Liver (tissue), 9 donors: ENCODE results near the gene RAD51. TPM values are rescaled to one million over a fixed set of nuclear protein-coding genes. Genes with fewer than 3 reads are reported as not detected.

Experiments
- DNase-seq: peaks from one replicate; pipeline ENCODE4 v3.0.0-alpha.2; 2017; ENCODE audit warnings: low spot score
- H3K27ac ChIP-seq, 2 donors: one replicate each; pipeline ENCODE4 v1.7.0; 2013; ENCODE audit warnings: inconsistent platforms in 2 of 2, low read length in 2 of 2, control low read depth in 1 of 2, low read depth in 1 of 2, mild to moderate bottlenecking in 1 of 2
- H3K27me3 ChIP-seq, 4 donors: one replicate each; pipeline versions ENCODE4 v1.6.1 to v1.7.0; 2013; ENCODE audit warnings: low read length in 3 of 4, inconsistent platforms in 1 of 4, mild to moderate bottlenecking in 1 of 4, moderate library complexity in 1 of 4; ENCODE audit not compliant: control insufficient read depth in 4 of 4, insufficient read depth in 4 of 4
- H3K36me3 ChIP-seq, 4 donors: one replicate each; pipeline versions ENCODE4 v1.6.1 to v1.7.0; 2013; ENCODE audit warnings: low read length in 3 of 4, mild to moderate bottlenecking in 3 of 4, low read depth in 1 of 4, moderate library complexity in 1 of 4; ENCODE audit not compliant: control insufficient read depth in 4 of 4, insufficient read depth in 3 of 4
- H3K4me1 ChIP-seq, 4 donors: one replicate each; pipeline versions ENCODE4 v1.6.1 to v1.7.0; 2013; ENCODE audit warnings: low read length in 3 of 4, mild to moderate bottlenecking in 3 of 4, moderate library complexity in 1 of 4; ENCODE audit not compliant: control insufficient read depth in 4 of 4, insufficient read depth in 4 of 4
- H3K4me3 ChIP-seq, 3 donors: one replicate each; pipeline versions ENCODE4 v1.6.1 to v1.7.0; 2013; ENCODE audit warnings: low read length in 3 of 3, control low read depth in 1 of 3, low read depth in 1 of 3, mild to moderate bottlenecking in 1 of 3
- H3K9ac ChIP-seq, 2 donors: one replicate each; pipeline ENCODE4 v1.7.0; 2013; ENCODE audit warnings: low read length in 2 of 2, mild to moderate bottlenecking in 2 of 2, moderate library complexity in 2 of 2, control low read depth in 1 of 2, low read depth in 1 of 2
- H3K9me3 ChIP-seq, 4 donors: one replicate each; pipeline versions ENCODE4 v1.6.1 to v1.7.0; 2013; ENCODE audit warnings: low read length in 3 of 4; ENCODE audit not compliant: control insufficient read depth in 4 of 4
- FOXA1 ChIP-seq: IDR thresholded peaks from 2 replicates; pipeline ENCODE4 v1.6.1; 2016; ENCODE audit warnings: antibody characterized with exemption
- FOXA2 ChIP-seq: IDR thresholded peaks from 2 replicates; pipeline ENCODE4 v1.6.1; 2016; ENCODE audit warnings: antibody characterized with exemption
- GABPA ChIP-seq, 2 donors: IDR thresholded peaks in 1 of 2; conservative IDR thresholded peaks in 1 of 2; 2 replicates each; pipeline ENCODE4 v1.6.1; 2016; ENCODE audit warnings: antibody characterized with exemption in 2 of 2, mild to moderate bottlenecking in 1 of 2, moderate library complexity in 1 of 2
- HNF4A ChIP-seq, 2 donors: conservative IDR thresholded peaks; 2 replicates each; pipeline ENCODE4 v1.6.1; 2016; ENCODE audit warnings: antibody characterized with exemption in 2 of 2, mild to moderate bottlenecking in 2 of 2
- JUND ChIP-seq, 2 donors: IDR thresholded peaks; 2 replicates each; pipeline ENCODE4 v1.6.1; 2016; ENCODE audit warnings: antibody characterized with exemption in 2 of 2
- NR2F2 ChIP-seq: IDR thresholded peaks from 2 replicates; pipeline ENCODE4 v1.6.1; 2016; ENCODE audit warnings: antibody characterized with exemption
- RAD21 ChIP-seq, 2 donors: IDR thresholded peaks; 2 replicates each; pipeline ENCODE4 v1.6.1; 2016; ENCODE audit warnings: antibody characterized with exemption in 2 of 2, mild to moderate bottlenecking in 2 of 2
- RXRA ChIP-seq, 2 donors: IDR thresholded peaks; 2 replicates each; pipeline ENCODE4 v1.6.1; 2017 to 2018; ENCODE audit warnings: antibody characterized with exemption in 2 of 2, mild to moderate bottlenecking in 1 of 2
- SP1 ChIP-seq: IDR thresholded peaks from 2 replicates; pipeline ENCODE4 v1.6.1; 2018; ENCODE audit warnings: antibody characterized with exemption, mild to moderate bottlenecking
- TAF1 ChIP-seq: conservative IDR thresholded peaks from 2 replicates; pipeline ENCODE4 v1.6.1; 2016; ENCODE audit warnings: antibody characterized with exemption, mild to moderate bottlenecking
- YY1 ChIP-seq: IDR thresholded peaks from 2 replicates; pipeline ENCODE4 v1.6.1; 2016; ENCODE audit warnings: antibody characterized with exemption, mild to moderate bottlenecking
- WGBS: extraction: QIAGEN DNeasy Blood & Tissue Kit; methylation state at CpG from one replicate; pipeline ENCODE4 v1.1.7; 2013; 5-methylcytosine and 5-hydroxymethylcytosine counted together
- polyA plus RNA-seq, 2 donors: library from polyadenylated mRNA; stranded (reverse) in 1 of 2; unstranded in 1 of 2; fragments of 200-250 nt in 1 of 2; fragments of >200 nt in 1 of 2; fragmentation: Nextera tagmentation in 1 of 2; extraction: Ambion mirVana in 1 of 2; gene quantifications; one replicate each; pipeline versions ENCODE4 v1.2.1 to v1.2.3, GENCODE V29; 2013 to 2015
- total RNA-seq, 2 donors: library from RNA; depleted of rRNA; stranded (reverse); fragments of >200 nt; gene quantifications; one replicate each; pipeline ENCODE4 v1.2.3, GENCODE V29; 2014
- TF ChIP-seq, protein P1 (sequence below): IDR thresholded peaks from 2 replicates; pipeline ENCODE4 v1.6.1; 2016; ENCODE audit warnings: antibody characterized with exemption
- TF ChIP-seq, protein P2 (sequence below): IDR thresholded peaks from 2 replicates; pipeline ENCODE4 v1.6.1; 2016; ENCODE audit warnings: antibody characterized with exemption, mild to moderate bottlenecking
- TF ChIP-seq, protein P3 (sequence below): IDR thresholded peaks from 2 replicates; pipeline ENCODE4 v1.6.1; 2016; ENCODE audit warnings: antibody characterized with exemption
- TF ChIP-seq, protein P4 (sequence below): fragments of 150-350 bp; IDR thresholded peaks from 2 replicates; pipeline ENCODE4 v1.5.1; 2017; ENCODE audit warnings: improper control_type of control experiment, low read depth, low read length; ENCODE audit not compliant: missing input control
- donor health status: healthy.
- donor health status: healthy.
- donor health status: healthy.
- donor health status: healthy.
- donor health status: healthy.

The RAD51 gene
- total and polyA plus RNA-seq, 4 donors, result 0.25 to 11.3 (median 0.69) TPM

DNA sequence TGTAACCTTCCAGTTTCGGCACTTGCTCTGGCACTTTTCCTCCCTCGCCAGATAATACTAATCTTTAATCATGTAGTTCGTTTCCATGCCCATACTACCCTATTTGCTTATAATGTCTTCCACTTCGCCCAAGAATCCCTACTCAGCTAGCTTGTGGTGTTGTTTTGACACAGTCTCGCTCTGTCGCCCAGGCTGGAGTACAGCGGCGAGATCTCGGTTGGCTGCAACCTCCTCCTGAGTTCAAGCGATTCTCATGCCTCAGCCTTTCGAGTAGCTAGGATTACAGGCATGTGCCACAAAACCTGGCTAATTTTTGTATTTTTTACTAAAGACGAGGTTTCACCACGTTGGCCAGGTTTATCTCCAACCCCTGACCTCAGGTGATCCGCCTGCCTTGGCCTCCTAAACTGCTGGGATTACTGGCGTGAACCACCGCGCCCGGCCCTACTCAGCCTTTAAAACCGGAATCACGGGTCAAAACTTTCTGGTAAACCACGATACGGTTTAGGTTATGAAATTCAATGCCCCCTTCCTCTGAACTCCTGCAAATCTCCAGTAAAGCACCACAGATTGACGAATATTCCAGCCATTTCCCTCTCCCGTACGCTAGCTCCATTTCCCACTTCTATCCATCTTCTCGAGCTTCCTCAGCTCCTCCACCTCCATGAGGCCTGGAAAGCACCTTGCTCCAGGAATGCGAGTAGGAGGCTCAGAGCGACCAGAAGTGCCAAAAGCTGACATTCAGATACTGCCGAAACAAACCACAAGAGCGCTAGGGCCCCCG, 878 bp upstream of the RAD51 start:
- peak in 1 of 2 donors; percentile 24 for TF ChIP-seq RXRA (IDR thresholded peaks at IDR 0.05)
- TF ChIP-seq GABPA (IDR thresholded peaks at IDR 0.05 in 1 of 2, conservative IDR thresholded peaks at IDR 0.05 in 1 of 2), result no peak
- TF ChIP-seq, protein P1, sequence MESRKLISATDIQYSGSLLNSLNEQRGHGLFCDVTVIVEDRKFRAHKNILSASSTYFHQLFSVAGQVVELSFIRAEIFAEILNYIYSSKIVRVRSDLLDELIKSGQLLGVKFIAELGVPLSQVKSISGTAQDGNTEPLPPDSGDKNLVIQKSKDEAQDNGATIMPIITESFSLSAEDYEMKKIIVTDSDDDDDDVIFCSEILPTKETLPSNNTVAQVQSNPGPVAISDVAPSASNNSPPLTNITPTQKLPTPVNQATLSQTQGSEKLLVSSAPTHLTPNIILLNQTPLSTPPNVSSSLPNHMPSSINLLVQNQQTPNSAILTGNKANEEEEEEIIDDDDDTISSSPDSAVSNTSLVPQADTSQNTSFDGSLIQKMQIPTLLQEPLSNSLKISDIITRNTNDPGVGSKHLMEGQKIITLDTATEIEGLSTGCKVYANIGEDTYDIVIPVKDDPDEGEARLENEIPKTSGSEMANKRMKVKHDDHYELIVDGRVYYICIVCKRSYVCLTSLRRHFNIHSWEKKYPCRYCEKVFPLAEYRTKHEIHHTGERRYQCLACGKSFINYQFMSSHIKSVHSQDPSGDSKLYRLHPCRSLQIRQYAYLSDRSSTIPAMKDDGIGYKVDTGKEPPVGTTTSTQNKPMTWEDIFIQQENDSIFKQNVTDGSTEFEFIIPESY, result no peak
- H3K27ac ChIP-seq, result peak overlapping the region; percentile 98 to 99
- H3K36me3 ChIP-seq, result peaks cover 0 to 6% (median 2%) of the 10 kb centered on the region in 4 donors
- H3K4me3 ChIP-seq, result peak overlapping the region; percentile 76 to 95 (median 92)
- H3K9me3 ChIP-seq, result no peaks in the 10 kb centered on the region
- H3K9ac ChIP-seq, result peak overlapping the region; percentile 77 to 97
- peaks cover 8 to 18% (median 14%) of the 10 kb centered on the region in 4 donors for H3K4me1 ChIP-seq
- DNase-seq, result no peak
- no peaks in the 10 kb centered on the region for H3K27me3 ChIP-seq
- WGBS, result 33% methylated on average over 31 of the region's 31 CpGs

DNA sequence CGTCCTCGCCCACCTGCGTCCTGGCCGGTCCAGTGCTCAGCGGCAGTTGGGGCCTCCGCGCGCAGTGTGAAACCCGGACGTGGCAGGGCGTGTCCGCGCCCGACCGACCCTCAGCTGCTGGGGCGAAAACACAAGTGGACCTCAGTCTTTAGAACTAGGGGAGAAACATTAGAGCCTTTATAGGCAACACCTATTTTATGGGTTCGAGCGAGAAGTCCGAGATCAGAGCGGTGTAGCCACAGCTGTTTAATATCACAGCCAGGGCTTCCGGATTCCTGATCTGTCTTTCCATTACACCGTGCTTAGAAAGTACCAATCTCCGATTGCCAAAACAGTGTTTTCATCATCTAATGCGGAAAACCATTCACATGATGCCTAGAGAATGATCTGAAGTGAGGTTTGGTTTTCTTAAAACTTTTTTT, 506 bp downstream of the RAD51 start:
- H3K27me3 ChIP-seq, result no peaks in the 10 kb centered on the region
- no peak for DNase-seq
- peaks cover 8 to 18% (median 14%) of the 10 kb centered on the region in 4 donors for H3K4me1 ChIP-seq
- no peak overlapping the region for H3K27ac ChIP-seq
- no peak overlapping the region for H3K9ac ChIP-seq
- no peaks in the 10 kb centered on the region for H3K9me3 ChIP-seq
- TF ChIP-seq FOXA1, result no peak
- TF ChIP-seq, protein P2, sequence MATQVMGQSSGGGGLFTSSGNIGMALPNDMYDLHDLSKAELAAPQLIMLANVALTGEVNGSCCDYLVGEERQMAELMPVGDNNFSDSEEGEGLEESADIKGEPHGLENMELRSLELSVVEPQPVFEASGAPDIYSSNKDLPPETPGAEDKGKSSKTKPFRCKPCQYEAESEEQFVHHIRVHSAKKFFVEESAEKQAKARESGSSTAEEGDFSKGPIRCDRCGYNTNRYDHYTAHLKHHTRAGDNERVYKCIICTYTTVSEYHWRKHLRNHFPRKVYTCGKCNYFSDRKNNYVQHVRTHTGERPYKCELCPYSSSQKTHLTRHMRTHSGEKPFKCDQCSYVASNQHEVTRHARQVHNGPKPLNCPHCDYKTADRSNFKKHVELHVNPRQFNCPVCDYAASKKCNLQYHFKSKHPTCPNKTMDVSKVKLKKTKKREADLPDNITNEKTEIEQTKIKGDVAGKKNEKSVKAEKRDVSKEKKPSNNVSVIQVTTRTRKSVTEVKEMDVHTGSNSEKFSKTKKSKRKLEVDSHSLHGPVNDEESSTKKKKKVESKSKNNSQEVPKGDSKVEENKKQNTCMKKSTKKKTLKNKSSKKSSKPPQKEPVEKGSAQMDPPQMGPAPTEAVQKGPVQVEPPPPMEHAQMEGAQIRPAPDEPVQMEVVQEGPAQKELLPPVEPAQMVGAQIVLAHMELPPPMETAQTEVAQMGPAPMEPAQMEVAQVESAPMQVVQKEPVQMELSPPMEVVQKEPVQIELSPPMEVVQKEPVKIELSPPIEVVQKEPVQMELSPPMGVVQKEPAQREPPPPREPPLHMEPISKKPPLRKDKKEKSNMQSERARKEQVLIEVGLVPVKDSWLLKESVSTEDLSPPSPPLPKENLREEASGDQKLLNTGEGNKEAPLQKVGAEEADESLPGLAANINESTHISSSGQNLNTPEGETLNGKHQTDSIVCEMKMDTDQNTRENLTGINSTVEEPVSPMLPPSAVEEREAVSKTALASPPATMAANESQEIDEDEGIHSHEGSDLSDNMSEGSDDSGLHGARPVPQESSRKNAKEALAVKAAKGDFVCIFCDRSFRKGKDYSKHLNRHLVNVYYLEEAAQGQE, result no peak
- no peak for TF ChIP-seq GABPA (IDR thresholded peaks at IDR 0.05 in 1 of 2, conservative IDR thresholded peaks at IDR 0.05 in 1 of 2)
- peak overlapping the region in 2 of 3 donors; percentile 76 to 92 for H3K4me3 ChIP-seq
- peaks cover 0 to 6% (median under 1%) of the 10 kb centered on the region in 4 donors for H3K36me3 ChIP-seq
- 1% methylated on average over 24 of the region's 24 CpGs for WGBS

DNA sequence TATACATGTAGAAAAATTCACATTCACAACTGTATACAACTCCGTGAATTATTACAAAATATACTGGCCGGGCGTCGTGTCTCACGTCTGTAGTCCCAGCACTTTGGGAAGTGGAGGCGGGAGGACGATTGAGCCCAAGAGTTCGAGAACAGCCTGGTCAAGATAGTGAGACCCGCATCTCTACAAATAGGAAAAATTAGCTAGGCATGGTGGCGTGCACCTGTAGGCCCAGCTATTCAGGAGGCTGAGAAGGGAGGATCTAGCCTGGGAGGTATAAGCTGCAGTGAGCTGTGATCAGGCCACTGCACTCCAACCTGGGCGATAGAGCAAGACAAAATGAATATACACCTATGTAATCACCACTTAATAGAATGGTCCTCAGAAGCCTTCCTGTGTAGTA, 1.3 kb downstream of the RAD51 start:
- Histone ChIP-seq H3K4me1 (peaks cover 8 to 18% (median 14%) of the 10 kb centered on the region in 4 donors), H3K27ac (no peak overlapping the region), H3K4me3 (no peak overlapping the region), H3K27me3 (no peaks in the 10 kb centered on the region), H3K9ac (no peak overlapping the region), H3K36me3 (peaks cover 0 to 6% (median 0%) of the 10 kb centered on the region in 4 donors), H3K9me3 (no peaks in the 10 kb centered on the region)
- no peak for DNase-seq
- TF ChIP-seq GABPA (IDR thresholded peaks at IDR 0.05 in 1 of 2, conservative IDR thresholded peaks at IDR 0.05 in 1 of 2) (no peak), FOXA1 (no peak), TAF1 (no peak), NR2F2 (no peak), YY1 (no peak), RAD21 (IDR thresholded peaks at IDR 0.05) (no peak), RXRA (IDR thresholded peaks at IDR 0.05) (no peak), HNF4A (conservative IDR thresholded peaks at IDR 0.05) (no peak), SP1 (no peak), FOXA2 (no peak), JUND (IDR thresholded peaks at IDR 0.05) (no peak)
- TF ChIP-seq, protein P3, sequence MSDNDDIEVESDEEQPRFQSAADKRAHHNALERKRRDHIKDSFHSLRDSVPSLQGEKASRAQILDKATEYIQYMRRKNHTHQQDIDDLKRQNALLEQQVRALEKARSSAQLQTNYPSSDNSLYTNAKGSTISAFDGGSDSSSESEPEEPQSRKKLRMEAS, result no peak
- TF ChIP-seq, protein P2, result no peak
- TF ChIP-seq, protein P4, sequence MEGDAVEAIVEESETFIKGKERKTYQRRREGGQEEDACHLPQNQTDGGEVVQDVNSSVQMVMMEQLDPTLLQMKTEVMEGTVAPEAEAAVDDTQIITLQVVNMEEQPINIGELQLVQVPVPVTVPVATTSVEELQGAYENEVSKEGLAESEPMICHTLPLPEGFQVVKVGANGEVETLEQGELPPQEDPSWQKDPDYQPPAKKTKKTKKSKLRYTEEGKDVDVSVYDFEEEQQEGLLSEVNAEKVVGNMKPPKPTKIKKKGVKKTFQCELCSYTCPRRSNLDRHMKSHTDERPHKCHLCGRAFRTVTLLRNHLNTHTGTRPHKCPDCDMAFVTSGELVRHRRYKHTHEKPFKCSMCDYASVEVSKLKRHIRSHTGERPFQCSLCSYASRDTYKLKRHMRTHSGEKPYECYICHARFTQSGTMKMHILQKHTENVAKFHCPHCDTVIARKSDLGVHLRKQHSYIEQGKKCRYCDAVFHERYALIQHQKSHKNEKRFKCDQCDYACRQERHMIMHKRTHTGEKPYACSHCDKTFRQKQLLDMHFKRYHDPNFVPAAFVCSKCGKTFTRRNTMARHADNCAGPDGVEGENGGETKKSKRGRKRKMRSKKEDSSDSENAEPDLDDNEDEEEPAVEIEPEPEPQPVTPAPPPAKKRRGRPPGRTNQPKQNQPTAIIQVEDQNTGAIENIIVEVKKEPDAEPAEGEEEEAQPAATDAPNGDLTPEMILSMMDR, result no peak
- WGBS, result 88% methylated on average over 11 of the region's 11 CpGs
